ENCODE results near the gene PEX19. TPM values are rescaled to one million over a fixed set of nuclear protein-coding genes. Genes with fewer than 3 reads are reported as not detected.

Gene PEX19
- total RNA-seq, 1 experiment from 2014 or later: 70.3 TPM

DNA sequence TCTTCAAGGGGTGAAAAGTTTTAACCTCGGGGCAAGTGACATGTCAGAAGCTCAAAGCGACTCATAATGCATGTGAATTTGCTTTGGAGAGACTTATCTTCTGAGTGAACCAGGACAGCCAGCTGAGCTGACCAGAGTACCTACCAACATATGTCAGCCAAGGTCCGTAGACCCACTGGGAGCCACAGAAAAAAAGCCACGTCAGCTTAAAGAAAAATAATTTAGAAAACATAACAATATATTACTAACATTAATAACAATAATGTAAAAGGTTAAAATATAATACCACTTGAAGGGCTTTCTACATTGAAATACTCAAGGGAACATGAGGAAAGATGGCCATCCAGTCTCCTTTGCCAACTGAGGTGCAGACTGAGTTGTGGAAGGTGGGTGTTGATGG lies 6.9 kb downstream of the PEX19 start:
- no peak for DNase-seq (ENCODE audit: low spot score)

GRCh38 chr1:160277330-160277729 lies 7.6 kb downstream of the PEX19 start:
- DNase-seq (ENCODE audit: low spot score): no peak

DNA sequence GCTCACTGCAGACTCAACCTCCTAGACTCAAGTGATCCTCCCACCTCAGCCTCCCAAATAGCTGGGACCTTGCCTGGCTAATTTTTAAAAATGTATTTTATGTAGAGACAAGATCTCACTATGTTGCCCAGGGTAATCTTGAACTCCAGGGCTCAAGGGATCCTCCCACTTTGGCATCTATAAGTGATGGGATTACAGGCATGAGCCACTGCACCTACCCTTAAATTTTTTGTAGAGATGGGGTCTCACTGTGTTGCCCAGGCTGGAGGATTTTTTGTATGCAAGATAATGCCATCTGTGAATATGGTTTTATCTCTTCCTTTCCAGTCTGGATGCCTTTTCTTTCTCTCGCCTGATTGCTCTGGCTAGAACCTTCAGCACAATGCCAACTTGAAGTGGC lies 13.9 kb downstream of the PEX19 start:
- no peak for DNase-seq (ENCODE audit: low spot score)

DNA sequence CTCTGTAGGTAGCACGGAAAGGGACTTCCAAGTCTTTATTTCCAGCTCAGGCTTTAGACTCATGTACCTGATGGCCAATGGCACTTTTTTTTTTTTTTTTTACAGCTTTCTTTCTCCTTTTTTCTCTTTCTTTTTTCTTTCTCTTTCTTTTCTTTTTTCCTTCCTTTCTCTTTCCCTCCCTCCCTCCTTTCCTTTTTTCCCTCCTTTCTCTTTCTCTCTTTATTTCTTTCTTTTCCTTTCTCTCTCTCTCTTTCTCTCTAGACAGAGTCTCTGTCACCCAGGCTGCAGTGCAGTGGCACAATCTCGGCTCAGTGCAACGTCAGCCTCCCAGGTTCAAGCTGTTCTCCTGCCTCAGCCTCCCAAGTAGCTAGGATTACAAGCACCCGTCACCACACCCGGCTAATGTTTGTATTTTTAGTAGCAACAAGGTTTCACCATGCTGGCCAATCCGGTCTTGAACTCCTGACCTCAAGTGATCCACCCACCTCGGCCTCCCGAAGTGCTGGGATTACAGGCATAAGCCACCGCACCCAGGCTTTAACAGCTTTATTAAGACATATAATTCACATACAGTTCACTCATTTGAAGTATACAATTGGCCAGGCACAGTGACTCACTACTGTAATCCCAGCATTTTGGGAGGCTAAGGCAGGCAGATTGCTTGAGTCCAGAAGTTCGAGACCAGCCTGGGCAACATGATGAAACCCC lies 17.5 kb downstream of the PEX19 start:
- no peak for DNase-seq (ENCODE audit: low spot score)

DNA sequence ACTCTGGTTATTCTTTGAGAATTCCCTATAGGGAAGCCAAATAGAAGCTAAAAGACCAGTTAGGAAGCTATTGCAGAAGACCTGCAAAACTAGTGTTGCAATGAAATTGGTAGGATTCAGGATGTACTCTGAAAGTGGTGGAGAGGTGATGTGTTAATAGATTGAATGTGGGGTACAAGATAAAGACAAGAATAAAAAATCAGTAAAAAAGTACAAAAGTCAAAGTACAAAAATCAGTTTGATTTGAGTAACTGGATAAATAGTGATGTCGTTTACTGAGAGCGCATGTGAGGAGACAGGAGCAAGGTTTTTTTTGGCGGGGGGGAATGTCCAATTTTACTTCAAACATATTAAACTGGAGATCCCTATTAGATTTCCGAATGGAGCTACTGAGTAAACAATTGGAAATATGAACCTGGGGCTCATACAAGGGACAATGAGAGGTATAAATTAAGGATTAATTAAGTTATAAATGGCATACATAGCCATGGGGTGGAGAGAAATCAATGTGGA lies 20.1 kb downstream of the PEX19 start:
- no peak for DNase-seq (ENCODE audit: low spot score)

GRCh38 chr1:160261893-160262794 lies 22.8 kb downstream of the PEX19 start, which contains the start of gene DCAF8:
DCAF8 (minus strand) TSS chr1:160262549; CDS start chr1:160244008, 18,541 bp downstream.
- DNase-seq (ENCODE audit: low spot score): peak; percentile 99

GRCh38 chr1:160261556-160261892 lies 23.4 kb downstream of the PEX19 start:
- DNase-seq (ENCODE audit: low spot score): peak; percentile 94

DNA sequence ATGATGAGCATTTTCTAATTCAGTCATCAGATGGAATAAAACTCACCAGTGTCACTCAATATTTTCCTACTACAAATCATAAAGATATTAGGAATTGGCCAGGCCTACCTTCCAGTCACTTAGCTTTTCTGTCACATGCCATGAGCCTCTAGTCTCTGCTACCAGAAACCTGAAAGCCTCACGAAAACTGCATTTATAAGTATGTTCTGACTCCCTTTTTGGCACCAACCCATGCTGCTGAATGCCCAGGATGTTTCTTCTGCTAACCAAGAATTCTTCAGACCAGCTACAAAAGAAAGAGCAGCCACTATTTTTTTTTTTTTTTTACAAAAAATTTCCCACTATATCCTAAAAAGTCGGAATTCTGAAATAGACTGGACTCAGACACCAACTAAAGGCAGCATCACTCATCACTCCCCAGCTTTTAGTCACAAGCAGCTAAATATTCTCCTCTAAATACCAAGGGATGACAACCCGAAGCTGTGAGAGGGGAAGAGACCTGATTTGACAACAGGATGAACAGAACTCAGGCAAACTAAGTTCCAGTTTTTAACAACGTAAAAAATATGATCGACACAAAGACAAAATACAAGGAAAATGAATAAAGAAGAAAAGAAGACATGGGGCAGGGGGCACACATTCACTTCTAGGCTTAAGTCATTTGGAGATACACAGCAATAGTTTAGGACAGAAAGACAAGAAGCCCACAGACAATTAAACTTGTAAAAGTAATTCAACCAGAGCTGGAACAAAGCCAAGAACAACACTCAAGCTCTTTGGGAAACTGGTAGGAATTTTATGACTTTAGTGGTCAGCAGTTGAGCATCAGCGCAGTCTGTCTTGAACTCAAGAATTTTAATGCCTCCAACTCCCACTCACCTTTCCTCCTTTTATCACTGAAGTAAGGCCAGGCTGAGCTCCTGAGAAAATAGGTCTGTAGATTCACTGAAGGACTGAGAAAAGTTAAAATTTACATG lies 24.2 kb downstream of the PEX19 start:
- peak; percentile 93 for DNase-seq (ENCODE audit: low spot score)

DNA sequence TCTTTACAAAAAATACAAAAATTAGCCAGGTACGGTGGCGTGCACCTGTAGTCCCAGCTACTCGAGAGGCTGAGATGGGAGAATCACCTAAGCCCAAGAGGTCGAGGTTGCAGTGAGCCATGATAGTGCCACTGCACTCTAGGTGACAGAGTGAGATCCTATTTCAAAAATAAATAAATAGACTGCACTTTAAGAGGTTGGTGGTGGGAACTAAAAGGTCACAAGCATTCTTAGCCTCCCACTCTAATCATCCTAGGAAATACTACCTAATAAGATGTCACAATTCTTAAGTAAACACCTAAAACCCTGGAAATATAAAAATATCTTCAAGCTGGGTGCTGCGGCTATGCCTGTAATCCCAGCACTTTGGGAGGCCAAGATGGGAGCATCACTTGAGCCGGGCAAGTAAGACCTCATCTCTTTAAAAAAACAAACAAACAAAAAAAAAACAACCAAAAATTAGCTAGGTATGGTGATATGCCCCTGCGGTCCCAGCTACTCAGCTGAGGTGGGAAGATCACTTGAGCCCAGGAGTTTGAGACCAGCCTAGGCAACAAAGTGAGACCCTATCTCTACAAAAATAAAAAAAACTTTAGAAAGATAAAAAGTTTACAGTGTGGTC lies 26.6 kb downstream of the PEX19 start:
- DNase-seq (ENCODE audit: low spot score): no peak

GRCh38 chr1:160257411-160258015 lies 27.4 kb downstream of the PEX19 start:
- no peak for DNase-seq (ENCODE audit: low spot score)

- peak; percentile 72 for DNase-seq (ENCODE audit: low spot score)
Measured at GRCh38 chr1:160256396-160257046, 28.4 kb downstream of the PEX19 start.

GRCh38 chr1:160255781-160256300 lies 29.1 kb downstream of the PEX19 start:
- no peak for DNase-seq (ENCODE audit: low spot score)

DNA sequence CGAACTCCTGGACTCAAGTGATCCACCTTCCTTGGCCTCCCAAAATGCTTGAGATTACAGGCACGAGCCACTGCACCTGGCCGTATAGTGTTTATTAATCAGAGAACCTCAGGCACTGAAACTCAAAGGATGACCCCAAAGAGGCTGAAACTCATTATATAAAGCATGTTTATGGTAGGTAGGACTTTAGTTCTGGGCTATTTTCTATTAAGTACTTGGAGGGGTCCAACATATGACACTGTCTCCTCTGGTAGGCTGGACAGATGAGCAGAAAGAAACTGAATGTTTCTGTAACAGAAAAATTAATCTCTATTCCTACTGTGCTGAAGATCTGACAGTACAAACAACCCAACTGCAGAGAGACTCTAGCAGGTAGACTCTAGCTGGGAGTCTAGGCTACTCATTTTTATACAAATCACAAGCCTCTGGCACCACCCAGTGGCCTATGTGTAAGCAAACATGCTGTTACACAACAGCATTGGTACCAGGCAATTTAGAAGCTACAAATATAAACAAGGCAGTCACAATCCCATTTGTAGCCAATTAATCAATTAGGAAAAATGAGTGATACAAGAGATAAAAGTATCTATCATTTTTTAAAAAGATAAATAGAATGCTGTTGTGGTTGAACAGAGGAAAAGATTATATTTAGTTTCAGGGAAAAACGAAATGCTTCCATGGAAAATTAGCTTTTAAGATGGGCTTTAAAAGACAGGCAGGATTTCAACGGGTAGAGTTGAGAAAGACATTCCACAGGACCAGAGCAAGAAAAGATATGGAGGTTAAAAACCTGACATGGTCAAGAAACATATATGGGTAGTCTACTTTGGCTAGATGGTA lies 33.0 kb downstream of the PEX19 start:
- peak; percentile 78 for DNase-seq (ENCODE audit: low spot score)

DNA sequence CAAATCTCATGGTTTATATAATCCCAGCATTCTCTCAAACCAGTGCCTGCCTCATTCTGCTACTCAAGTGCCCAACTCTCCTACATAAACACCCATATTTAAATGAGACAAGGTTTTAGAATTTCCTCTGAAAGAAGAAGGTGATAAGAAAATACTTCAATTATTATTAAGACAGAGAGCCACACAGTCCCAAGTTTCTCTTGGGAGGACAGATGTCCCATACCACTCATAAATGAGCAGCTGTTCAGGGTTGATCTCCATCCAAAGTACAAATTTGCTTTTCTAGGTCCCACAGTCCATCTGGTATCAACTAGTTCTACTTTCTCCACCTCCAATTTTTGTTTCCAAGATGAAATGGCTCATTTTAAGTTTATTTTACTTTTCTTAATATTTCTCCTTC lies 33.9 kb downstream of the PEX19 start:
- no peak for DNase-seq (ENCODE audit: low spot score)

GRCh38 chr1:160247053-160247452 lies 37.9 kb downstream of the PEX19 start:
- DNase-seq (ENCODE audit: low spot score): no peak

GRCh38 chr1:160245434-160245833 lies 39.5 kb downstream of the PEX19 start:
- DNase-seq (ENCODE audit: low spot score): no peak

DNA sequence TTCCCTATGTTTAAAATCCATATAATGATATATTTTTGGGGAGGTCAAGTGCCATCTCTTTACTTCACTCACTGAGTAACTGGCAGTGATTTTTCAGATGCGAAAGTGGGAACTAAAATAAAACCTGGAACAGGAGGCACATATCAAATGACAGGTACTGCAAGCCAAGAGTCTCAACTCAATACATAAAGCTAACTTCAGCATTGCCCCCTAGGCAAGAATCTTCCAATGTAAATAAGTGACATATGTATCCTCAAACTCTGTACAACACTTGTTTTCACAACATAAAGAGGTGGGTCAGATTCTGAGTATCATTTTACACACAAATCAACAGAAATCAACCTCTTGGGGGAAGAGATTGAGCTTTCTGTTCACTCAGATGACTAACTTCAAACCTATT lies 40.7 kb downstream of the PEX19 start:
- DNase-seq (ENCODE audit: low spot score): no peak

DNA sequence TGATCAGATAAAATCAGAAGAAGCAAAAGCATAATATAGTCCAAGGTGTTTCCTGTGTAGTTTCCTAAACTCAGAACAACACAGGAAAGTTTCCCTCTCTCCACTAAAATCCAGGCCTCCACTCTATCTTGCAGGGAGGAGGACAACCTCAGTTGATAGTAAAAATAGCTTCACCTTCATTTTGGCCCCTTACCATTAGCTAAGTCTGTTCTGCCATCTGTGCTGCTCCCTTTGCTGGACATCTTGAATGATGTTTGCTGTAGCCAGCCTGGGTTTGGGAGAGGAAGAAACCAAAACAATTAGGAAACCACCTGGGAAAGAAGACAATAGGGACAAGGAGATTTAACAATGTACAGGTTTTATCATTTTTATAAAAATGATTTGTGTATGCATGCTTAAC lies 41.2 kb downstream of the PEX19 start:
- DNase-seq (ENCODE audit: low spot score): no peak
